Osteoblast (primary cell): Measurements from ENCODE around the gene OTUB2. TPM values are rescaled to one million over a fixed set of nuclear protein-coding genes. Genes with fewer than 3 reads are reported as not detected.

Experiments used
- DNase-seq: peaks from one replicate; pipeline ENCODE4 v3.0.0; 2011; ENCODE audit warnings: low spot score, mixed read lengths; ENCODE audit not compliant: insufficient read length; ENCODE audit errors: missing footprints
- H2AFZ ChIP-seq: 2 replicates; pipeline ENCODE4 v1.6.0; 2011; ENCODE audit warnings: mild to moderate bottlenecking, low read length
- H3K27ac ChIP-seq: 2 replicates; pipeline ENCODE4 v1.5.1; 2011; ENCODE audit warnings: mild to moderate bottlenecking, low read depth, low read length, moderate library complexity
- H3K27me3 ChIP-seq: 2 replicates; pipeline ENCODE4 v1.6.0; 2012; ENCODE audit warnings: mild to moderate bottlenecking, control low read depth, inconsistent platforms, low read length, moderate library complexity; ENCODE audit not compliant: insufficient read depth
- H3K36me3 ChIP-seq: 2 replicates; pipeline ENCODE4 v1.5.1; 2011; ENCODE audit warnings: mild to moderate bottlenecking, low read length, control low read depth, moderate library complexity; ENCODE audit not compliant: insufficient read depth
- H3K4me1 ChIP-seq: 2 replicates; pipeline ENCODE4 v1.5.1; 2011; ENCODE audit warnings: mild to moderate bottlenecking, low read length, control low read depth, moderate library complexity; ENCODE audit not compliant: insufficient read depth
- H3K4me2 ChIP-seq: 2 replicates; pipeline ENCODE4 v1.6.0; 2011; ENCODE audit warnings: mild to moderate bottlenecking, low read length; ENCODE audit not compliant: insufficient read depth
- H3K4me3 ChIP-seq: fragments of 200-600 bp; sonication (generic); 3 replicates; pipeline ENCODE4 v1.5.1; 2012; ENCODE audit warnings: mild to moderate bottlenecking, low read length, inconsistent platforms; ENCODE audit not compliant: insufficient read depth
- H3K79me2 ChIP-seq: 2 replicates; pipeline ENCODE4 v1.6.0; 2012; ENCODE audit warnings: mild to moderate bottlenecking, low read length, control low read depth, inconsistent platforms; ENCODE audit not compliant: insufficient read depth
- H3K9me3 ChIP-seq: 2 replicates; pipeline ENCODE4 v1.5.1; 2011; ENCODE audit warnings: low read depth, low read length, control low read depth
- H4K20me1 ChIP-seq: 2 replicates; pipeline ENCODE4 v1.6.0; 2012; ENCODE audit warnings: mild to moderate bottlenecking, low read length, control low read depth; ENCODE audit not compliant: insufficient read depth
- total RNA-seq: library from RNA; depleted of rRNA; stranded (reverse); fragments of >200 nt; gene quantifications from 2 replicates; pipeline ENCODE4 v1.2.3, GENCODE V29; 2012
- TF ChIP-seq, protein P1 (sequence below): IDR thresholded peaks from 2 replicates; pipeline ENCODE4 v1.5.1; 2011; ENCODE audit warnings: mild to moderate bottlenecking, low read depth, low read length, moderate library complexity; ENCODE audit errors: extremely low read depth

OTUB2 gene
- total RNA-seq, 1 donor = 1.4 TPM

DNA sequence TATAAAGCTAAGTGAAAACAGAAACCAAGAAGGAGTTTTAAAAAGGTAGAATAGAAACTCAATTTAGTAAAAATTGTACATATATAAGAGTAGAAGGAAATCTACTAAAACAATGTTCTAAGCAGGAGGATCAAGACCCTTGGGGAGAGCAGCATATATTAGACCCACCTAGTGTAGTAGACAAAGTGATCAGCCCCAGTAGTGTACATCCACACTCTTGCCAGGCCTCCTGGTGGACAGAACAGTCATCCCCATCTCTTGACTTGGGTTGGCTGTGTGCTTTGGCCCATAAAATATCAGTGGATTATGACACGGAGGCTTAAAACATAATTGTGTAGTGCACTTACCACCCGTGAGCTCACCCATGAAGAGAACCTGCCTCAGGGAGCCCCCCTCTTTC is 10.9 kb upstream of the OTUB2 start:
- Histone ChIP-seq H3K36me3 (no peaks in the 10 kb centered on the region), H3K4me1 (peaks cover 5% of the 10 kb centered on the region), H3K4me3 (no peak overlapping the region), H3K27ac (no peak overlapping the region), H3K79me2 (no peaks in the 10 kb centered on the region), H2AFZ (no peak overlapping the region), H3K9me3 (no peaks in the 10 kb centered on the region), H3K27me3 (peaks cover 15% of the 10 kb centered on the region), H3K4me2 (no peak overlapping the region), H4K20me1 (no peaks in the 10 kb centered on the region)
- TF ChIP-seq, protein P1, sequence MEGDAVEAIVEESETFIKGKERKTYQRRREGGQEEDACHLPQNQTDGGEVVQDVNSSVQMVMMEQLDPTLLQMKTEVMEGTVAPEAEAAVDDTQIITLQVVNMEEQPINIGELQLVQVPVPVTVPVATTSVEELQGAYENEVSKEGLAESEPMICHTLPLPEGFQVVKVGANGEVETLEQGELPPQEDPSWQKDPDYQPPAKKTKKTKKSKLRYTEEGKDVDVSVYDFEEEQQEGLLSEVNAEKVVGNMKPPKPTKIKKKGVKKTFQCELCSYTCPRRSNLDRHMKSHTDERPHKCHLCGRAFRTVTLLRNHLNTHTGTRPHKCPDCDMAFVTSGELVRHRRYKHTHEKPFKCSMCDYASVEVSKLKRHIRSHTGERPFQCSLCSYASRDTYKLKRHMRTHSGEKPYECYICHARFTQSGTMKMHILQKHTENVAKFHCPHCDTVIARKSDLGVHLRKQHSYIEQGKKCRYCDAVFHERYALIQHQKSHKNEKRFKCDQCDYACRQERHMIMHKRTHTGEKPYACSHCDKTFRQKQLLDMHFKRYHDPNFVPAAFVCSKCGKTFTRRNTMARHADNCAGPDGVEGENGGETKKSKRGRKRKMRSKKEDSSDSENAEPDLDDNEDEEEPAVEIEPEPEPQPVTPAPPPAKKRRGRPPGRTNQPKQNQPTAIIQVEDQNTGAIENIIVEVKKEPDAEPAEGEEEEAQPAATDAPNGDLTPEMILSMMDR = no peak
- DNase-seq = peak; percentile 68

DNA sequence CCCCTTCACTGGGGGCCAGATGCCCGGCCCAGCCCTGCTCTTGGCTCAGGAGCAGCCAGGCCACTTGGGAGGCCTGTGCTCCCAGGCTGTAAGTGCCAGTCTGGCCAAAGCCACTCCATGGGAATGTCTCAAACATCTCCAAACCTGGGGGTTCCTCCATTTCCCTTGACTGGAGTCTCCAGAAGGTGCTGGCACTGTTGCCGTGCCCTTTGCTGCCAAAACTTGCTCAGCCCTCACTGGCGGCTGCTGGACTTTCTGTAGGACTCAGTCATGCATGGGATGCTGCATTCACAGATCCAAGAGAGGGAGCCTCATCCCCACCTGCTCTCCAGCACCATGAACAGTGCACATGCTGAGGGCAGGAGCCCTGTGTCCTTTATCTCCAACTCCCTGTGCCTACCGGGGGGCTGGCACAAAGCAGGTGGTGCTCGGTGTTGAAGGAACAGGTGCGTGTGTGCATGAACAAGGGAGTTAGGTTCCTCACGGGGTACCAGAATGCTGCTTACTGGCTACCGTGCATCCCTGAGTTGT is 9.6 kb upstream of the OTUB2 start:
- Histone ChIP-seq H3K27me3 (peaks cover 6% of the 10 kb centered on the region), H2AFZ (no peak overlapping the region), H3K4me1 (peaks cover 11% of the 10 kb centered on the region), H3K27ac (no peak overlapping the region), H3K36me3 (no peaks in the 10 kb centered on the region), H3K4me3 (no peak overlapping the region), H3K4me2 (no peak overlapping the region), H3K79me2 (no peaks in the 10 kb centered on the region), H3K9me3 (no peaks in the 10 kb centered on the region), H4K20me1 (no peaks in the 10 kb centered on the region)
- DNase-seq = peak; percentile 42
- TF ChIP-seq, protein P1 = no peak

DNA sequence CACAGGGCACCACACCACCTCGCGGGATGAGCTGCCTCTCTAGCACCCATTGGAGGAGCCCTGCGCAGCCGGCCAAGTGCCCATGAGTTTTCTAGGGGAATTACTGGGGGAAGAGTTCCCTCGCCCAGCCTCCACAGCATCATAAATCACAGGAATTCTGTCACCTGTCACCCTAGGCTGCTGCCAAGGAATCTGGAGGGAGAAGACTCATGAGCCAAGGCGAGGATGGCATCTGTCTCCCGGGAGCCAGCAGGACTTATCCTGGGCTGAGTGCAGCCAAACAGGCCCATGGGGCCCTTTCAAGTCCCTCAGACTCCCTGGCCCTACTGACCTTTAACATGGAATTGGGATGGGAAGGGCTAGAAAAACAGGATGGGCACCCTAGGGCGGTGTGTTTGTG is 7.8 kb upstream of the OTUB2 start:
- peaks cover 11% of the 10 kb centered on the region for H3K4me1 ChIP-seq
- no peaks in the 10 kb centered on the region for H3K9me3 ChIP-seq
- H3K4me2 ChIP-seq = no peak overlapping the region
- H3K4me3 ChIP-seq = no peak overlapping the region
- H3K36me3 ChIP-seq = no peaks in the 10 kb centered on the region
- no peaks in the 10 kb centered on the region for H3K79me2 ChIP-seq
- peaks cover 6% of the 10 kb centered on the region for H3K27me3 ChIP-seq
- no peak overlapping the region for H3K27ac ChIP-seq
- H2AFZ ChIP-seq = no peak overlapping the region
- TF ChIP-seq, protein P1 = no peak
- peak; percentile 18 for DNase-seq
- H4K20me1 ChIP-seq = no peaks in the 10 kb centered on the region

DNA sequence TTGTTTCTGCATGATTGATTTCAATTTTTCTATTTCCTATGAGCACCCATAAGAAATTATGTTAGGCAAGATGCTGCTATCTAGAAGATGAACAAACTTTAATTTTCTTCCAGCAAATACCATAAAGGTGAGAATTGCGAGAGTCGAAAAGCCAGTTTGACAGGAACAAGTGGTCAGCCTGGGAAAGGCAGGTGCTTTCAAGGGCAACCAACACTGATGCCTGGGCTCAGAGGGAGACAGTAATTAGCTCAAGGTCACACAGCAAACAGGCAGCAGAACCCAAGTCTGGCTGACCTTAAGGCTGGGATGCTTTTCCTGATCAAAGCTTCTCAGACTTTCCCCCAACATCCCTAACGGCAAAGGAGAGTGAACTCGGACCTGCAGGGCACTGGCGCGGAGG is 6.8 kb upstream of the OTUB2 start:
- Histone ChIP-seq H3K4me1 (peaks cover 11% of the 10 kb centered on the region), H3K79me2 (no peaks in the 10 kb centered on the region), H3K27ac (no peak overlapping the region), H3K27me3 (peaks cover 6% of the 10 kb centered on the region), H3K4me3 (no peak overlapping the region), H3K4me2 (no peak overlapping the region), H3K9me3 (no peaks in the 10 kb centered on the region), H3K36me3 (no peaks in the 10 kb centered on the region), H4K20me1 (no peaks in the 10 kb centered on the region), H2AFZ (no peak overlapping the region)
- TF ChIP-seq, protein P1 = no peak
- peak; percentile 32 for DNase-seq
